HEK293T (cell line): Measurements from ENCODE around the gene TPM1.

Experiments used
- BHLHE40 ChIP-seq: fragments of 450-650 bp; IDR thresholded peaks from 2 replicates; pipeline ENCODE4 v1.6.1; 2016; ENCODE audit warnings: mild to moderate bottlenecking, moderate library complexity, borderline replicate concordance
- L3MBTL2 ChIP-seq: fragments of 450-650 bp; conservative IDR thresholded peaks from 2 replicates; pipeline ENCODE4 v1.6.1; 2016; ENCODE audit warnings: mild to moderate bottlenecking

DNA sequence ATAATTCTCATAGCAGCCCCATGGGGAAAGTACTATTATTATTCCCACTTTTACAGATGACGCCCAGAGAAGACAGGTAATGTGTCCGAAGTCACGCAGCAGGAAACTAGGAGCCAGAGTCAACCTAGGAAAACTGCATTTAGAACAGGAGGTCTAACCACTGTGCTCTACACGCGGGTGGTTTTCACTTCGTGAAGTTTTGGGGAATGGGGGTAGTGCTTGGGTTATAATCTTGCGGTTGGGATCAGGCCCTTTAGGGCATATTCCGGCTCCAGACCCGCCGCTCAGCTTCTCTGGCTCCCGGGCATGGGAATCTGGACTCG is 5.2 kb downstream of the TPM1 start:
- TF ChIP-seq L3MBTL2, result no peak
- no peak for TF ChIP-seq BHLHE40
